Measurements from ENCODE around the gene SUN2.

SUN2 gene

GRCh38 chr22:38753948-38754750 lies 1.6 kb downstream of the SUN2 start:
- TF ChIP-seq ZNF266 (tag by site-specific recombination; IDR thresholded peaks at IDR 0.05; ENCODE audit: low read depth) (no peak), ZNF404 (tag by site-specific recombination; IDR thresholded peaks at IDR 0.05) (no peak), PATZ1 (tag by site-specific recombination; IDR thresholded peaks at IDR 0.05) (peak; percentile 39; the same call in 1 of the 2 replicates), ZNF785 (tag by site-specific recombination; IDR thresholded peaks at IDR 0.05) (no peak), INSM2 (tag by site-specific recombination; IDR thresholded peaks at IDR 0.05) (no peak), ZNF76 (tag by site-specific recombination; IDR thresholded peaks at IDR 0.05; ENCODE audit: borderline replicate concordance, low read depth) (0 out of 2 replicates have a peak, but pooled peaks have one; percentile 40), ZNF155 (tag by site-specific recombination; IDR thresholded peaks at IDR 0.05) (no peak), ZNF426 (tag by site-specific recombination; IDR thresholded peaks at IDR 0.05) (no peak), PRDM2 (tag by site-specific recombination; IDR thresholded peaks at IDR 0.05; ENCODE audit: borderline replicate concordance) (no peak), KLF8 (tag by site-specific recombination; IDR thresholded peaks at IDR 0.05) (no peak), GLIS1 (tag by site-specific recombination; IDR thresholded peaks at IDR 0.05) (no peak; the same call in 1 of the 2 replicates), REST (tag by site-specific recombination; IDR thresholded peaks at IDR 0.05) (no peak), ZNF391 (tag by site-specific recombination; IDR thresholded peaks at IDR 0.05; ENCODE audit: borderline replicate concordance, low read depth) (no peak), SETDB1 (IDR thresholded peaks at IDR 0.05; ENCODE audit: insufficient read length, low read length) (no peak), ZNF169 (tag by site-specific recombination; IDR thresholded peaks at IDR 0.05) (no peak), ZNF596 (tag by site-specific recombination; IDR thresholded peaks at IDR 0.05) (no peak), ZFP3 (tag by site-specific recombination; IDR thresholded peaks at IDR 0.05; ENCODE audit: low read depth) (peak; percentile 55), ZNF140 (tag by site-specific recombination; IDR thresholded peaks at IDR 0.05) (no peak)
- ChIA-PET CTCF (interaction anchor here (0.7 to 1.6 kb wide), 5 partner anchors 12 to 117 kb away, joined by 3 to 5 read pairs (median 4); no protein-coding TSS in a partner anchor), POLR2A (interaction anchor here (0.7 kb wide), 1 partner anchor 13 kb away, joined by 5 read pairs; no protein-coding TSS in a partner anchor)
- no peak overlapping the region for H3K27ac ChIP-seq (ENCODE audit: extremely low read depth, low read depth, low read length)
- H3K9me3 ChIP-seq (ENCODE audit: control insufficient read depth, insufficient read depth, low read depth, low read length): no peaks in the 10 kb centered on the region
- H3K4me1 ChIP-seq (ENCODE audit: control insufficient read depth, insufficient read depth, low read length): peaks cover 9% of the 10 kb centered on the region
- peaks cover 6 to 46% of the 10 kb centered on the region in 2 experiments; a peak in 2 of 3 replicates for H3K36me3 ChIP-seq (ENCODE audit: control insufficient read depth in 2 of 2, insufficient read depth in 1 of 2, low read length in 2 of 2)
- H3K4me3 ChIP-seq (ENCODE audit: low read depth, low read length): peak overlapping the region; percentile 71

Measured in HEK293 (cell line).